Adrenal gland (tissue), 19 donors: ENCODE results near the gene GOLGA8F. TPM values are rescaled to one million over a fixed set of nuclear protein-coding genes. Genes with fewer than 3 reads are reported as not detected.
"Not testable (repeated sequence)": the region's sequence is repeated elsewhere in the genome, so short reads cannot be mapped to it uniquely, and the experiment has no call there.

Source experiments
- DNase-seq, 7 donors: peaks; one replicate each; pipeline ENCODE4 v3.0.0-alpha.2; 2019 to 2020
- H3K27ac ChIP-seq, 5 donors: fragments of 200-600 bp; sonication (generic) in 4 of 5; 1 replicate in 3 of 5; 2 replicates in 2 of 5; pipeline versions ENCODE4 v1.5.1 to v1.8.0; 2016 to 2020; ENCODE audit warnings: mild to moderate bottlenecking in 1 of 5
- H3K27me3 ChIP-seq: fragments of 200-600 bp; 2 replicates; pipeline ENCODE4 v1.8.0; 2021
- H3K36me3 ChIP-seq, 2 donors: fragments of 200-600 bp; replicated peaks in 1 of 2; 1 replicate in 1 of 2; 2 replicates in 1 of 2; pipeline versions ENCODE4 v1.5.1 to v1.8.0; 2018 to 2022
- H3K4me1 ChIP-seq, 2 donors: fragments of 200-600 bp; replicated peaks in 1 of 2; 1 replicate in 1 of 2; 2 replicates in 1 of 2; pipeline versions ENCODE4 v1.5.1 to v1.8.0; 2018 to 2021
- H3K4me3 ChIP-seq, 4 donors: fragments of 200-600 bp; sonication (generic) in 3 of 4; one replicate each; pipeline ENCODE4 v1.5.1; 2016 to 2018
- H3K9me3 ChIP-seq, 3 donors: fragments of 200-600 bp; sonication (generic) in 1 of 3; replicated peaks in 1 of 3; 1 replicate in 2 of 3; 2 replicates in 1 of 3; pipeline versions ENCODE4 v1.5.1 to v1.8.0; 2016 to 2021
- WGBS, 4 donors: extraction: QIAGEN DNeasy Blood & Tissue Kit in 2 of 4; methylation state at CpG; one replicate each; pipeline versions ENCODE4 v1.1.5 to v1.1.7; 2013 to 2017; 5-methylcytosine and 5-hydroxymethylcytosine counted together
- intact Hi-C, 2 donors: fragments of 100-400 bp; cut with DNase I; formaldehyde crosslinking; loops; one replicate each; pipeline versions ENCODE4 v1.14.1 to v1.15.0; 2022 to 2023
- long read RNA-seq, 10 donors: library from polyadenylated mRNA in 3 of 10; unstranded in 2 of 10; stranded (forward) in 1 of 10; transcript quantifications; one replicate each; pipeline ENCODE4 v2.0.0 and lab custom pipeline, GENCODE V29; 2021 to 2026
- microRNA-seq, 3 donors: library from miRNA; unstranded; fragments of <30 nt; microRNA quantifications; one replicate each; pipeline ENCODE4, GENCODE V29; 2017 to 2020
- polyA plus RNA-seq, 3 donors: library from polyadenylated mRNA; stranded (reverse); fragments of 200-250 nt in 2 of 3; fragments of 350-450 nt in 1 of 3; fragmentation: Illumina TruSeq in 1 of 3; extraction: RNeasy Lipid Tissue Mini Kit (QIAGEN cat#74804) in 1 of 3; gene quantifications; one replicate each; pipeline ENCODE4 v1.2.3, GENCODE V29; 2013 to 2014
- small RNA-seq, 2 donors: library from RNA; depleted of rRNA; stranded (forward); fragments of <200 nt; gene quantifications; one replicate each; pipeline ENCODE3, GENCODE V24; 2016
- total RNA-seq, 9 donors: library from RNA; depleted of rRNA in 4 of 9; stranded (reverse); fragments of >200 nt in 4 of 9; fragments of 120-200 nt in 1 of 9; fragmentation: NEBNext Ultra II Directional in 1 of 9; extraction: Animal tissue kit (Norgen Biotek cat#: 25700) in 1 of 9; gene quantifications; one replicate each; pipeline versions ENCODE4 v1.1.0 to v1.2.4, GENCODE V29; 2013 to 2023
- donor health status: healthy with polysubstance abuse.
- donor health status: Bipolar disorder and iron deficiency.
- donor health status: DM: yes; HTN: yes; CAD: no.
- donor health status: DM: no; HTN: no; CAD: no.
- donor health status: DM: no; HTN: no; CAD: no.
- donor health status: DM: yes; HTN: yes; CAD: no.

Gene GOLGA8F
- total RNA-seq (not detected), polyA plus RNA-seq (not detected)
- long read RNA-seq, donor 1: 0 reads
- long read RNA-seq, donor 2: 0 reads
- long read RNA-seq, donor 3: 0 reads
- long read RNA-seq, donor 4: 0 reads
- long read RNA-seq, donor 5: 0 reads
- long read RNA-seq, donor 6: 0 reads
- long read RNA-seq, donor 7: 0 reads
- long read RNA-seq, donor 8: 0 reads
- long read RNA-seq, donor 9: 0 reads
- long read RNA-seq, donor 10: 0 reads

GRCh38 chr15:28378364-28378763, at the start of gene GOLGA8F:
GOLGA8F (plus strand) TSS chr15:28378664; CDS start chr15:28378762, 98 bp downstream.
- DNase-seq, H3K36me3 ChIP-seq, H3K27me3 ChIP-seq, H3K4me3 ChIP-seq, intact Hi-C loops, H3K9me3 ChIP-seq, H3K4me1 ChIP-seq, H3K27ac ChIP-seq: not testable (repeated sequence)
- no CpG with 5 or more reads among the region's 8 CpGs for WGBS, 4 donors

DNA sequence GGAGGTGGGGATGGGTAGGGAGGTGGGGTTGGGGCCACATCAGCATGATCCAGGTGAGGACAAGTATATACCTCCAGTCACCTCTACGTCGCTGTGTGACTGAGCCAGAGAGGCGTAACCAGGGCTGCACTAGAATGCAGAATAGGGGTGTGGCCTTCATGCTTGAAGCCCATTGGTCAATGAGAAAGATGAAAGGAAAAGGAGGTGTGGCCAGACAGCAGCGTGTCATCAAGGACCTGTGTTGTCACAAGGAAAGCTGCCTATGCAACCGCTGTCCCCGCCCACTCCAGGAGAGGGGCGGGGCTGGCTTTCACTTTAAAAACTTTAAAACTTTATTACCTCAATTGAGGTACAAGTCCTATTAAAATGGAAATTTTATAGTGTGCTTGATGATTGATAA, 20.5 kb upstream of the GOLGA8F start, which contains the start of gene GOLGA6L24:
Gene GOLGA6L24, minus strand, starts transcription at position 101 of the 400 bp plus-strand sequence. Its CDS starts 61 bp downstream, at position 40.
- intact Hi-C loops, H3K4me1 ChIP-seq: not testable (repeated sequence)
- no CpG with 5 or more reads among the region's 7 CpGs for WGBS, 4 donors

DNA sequence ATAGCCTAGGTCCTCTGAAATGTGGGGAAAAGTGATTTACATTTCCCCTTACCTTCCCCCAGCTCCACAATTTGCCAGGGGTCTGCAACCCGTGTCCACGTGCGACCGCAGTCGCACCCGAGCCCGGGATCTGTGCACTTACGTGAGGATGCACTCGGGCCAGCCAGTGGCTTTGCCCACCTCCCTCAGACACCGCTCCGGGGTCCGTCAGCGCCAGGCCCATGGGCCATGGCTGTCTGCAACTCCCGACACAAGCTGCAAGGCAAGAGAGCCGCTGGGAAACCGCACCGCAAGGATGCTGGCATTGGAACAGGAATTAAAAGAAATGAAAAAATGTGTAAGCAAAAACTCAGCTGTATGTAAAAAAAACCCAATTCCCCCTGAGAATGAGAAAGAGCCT, 13.0 kb upstream of the GOLGA8F start:
- intact Hi-C loops, H3K36me3 ChIP-seq: not testable (repeated sequence)
- WGBS, 4 donors: 84 to 92% methylated on average over 7 to 9 of the region's 17 CpGs; no CpG with 5 or more reads in 2 of the 4 donors

More for the DNA sequence above, 20.5 kb upstream of the GOLGA8F start, which contains the start of gene GOLGA6L24:
- H3K27me3 ChIP-seq, H3K4me3 ChIP-seq, H3K9me3 ChIP-seq, H3K36me3 ChIP-seq, DNase-seq, H3K27ac ChIP-seq: not testable (repeated sequence)

GRCh38 chr15:28380053-28380452, 1.6 kb downstream of the GOLGA8F start:
- H3K4me1 ChIP-seq, intact Hi-C loops: not testable (repeated sequence)
- WGBS, 4 donors: 63 to 75% (median 66%) methylated on average over 2 of the region's 3 CpGs

More for the DNA sequence above, 13.0 kb upstream of the GOLGA8F start:
- not testable (repeated sequence) for H3K4me3 ChIP-seq, H3K27ac ChIP-seq, H3K9me3 ChIP-seq, H3K27me3 ChIP-seq, H3K4me1 ChIP-seq
- peak in 1 of 7 donors; percentile 0 for DNase-seq

DNA sequence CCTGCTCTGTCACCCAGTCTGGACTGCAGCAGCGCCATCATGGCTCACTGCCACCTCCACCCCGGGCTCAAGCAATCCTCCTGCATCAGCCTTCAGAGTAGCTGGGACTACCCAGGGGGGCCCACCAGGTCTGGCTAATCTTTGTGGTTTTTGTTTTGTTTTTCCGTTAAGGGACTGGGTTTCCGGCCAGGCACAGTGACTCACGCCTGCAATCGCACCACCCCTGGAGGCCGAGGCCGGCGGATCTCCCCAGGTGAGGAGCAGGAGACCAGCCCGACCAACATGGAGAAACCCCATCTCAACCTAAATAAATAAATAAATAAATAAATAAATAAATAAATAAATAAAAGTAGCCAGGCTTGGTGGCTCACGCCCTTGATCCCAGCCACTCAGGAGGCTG, 17.6 kb downstream of the GOLGA8F start:
- DNase-seq, H3K27ac ChIP-seq, H3K9me3 ChIP-seq, intact Hi-C loops, H3K27me3 ChIP-seq, H3K4me1 ChIP-seq, H3K4me3 ChIP-seq, H3K36me3 ChIP-seq: not testable (repeated sequence)
- 86 to 90% methylated on average over 2 of the region's 11 CpGs; no CpG with 5 or more reads in 2 of the 4 donors for WGBS, 4 donors

More at GRCh38 chr15:28380053-28380452, 1.6 kb downstream of the GOLGA8F start:
- not testable (repeated sequence) for H3K36me3 ChIP-seq, H3K27ac ChIP-seq, H3K4me3 ChIP-seq, H3K27me3 ChIP-seq, H3K9me3 ChIP-seq, DNase-seq

DNA sequence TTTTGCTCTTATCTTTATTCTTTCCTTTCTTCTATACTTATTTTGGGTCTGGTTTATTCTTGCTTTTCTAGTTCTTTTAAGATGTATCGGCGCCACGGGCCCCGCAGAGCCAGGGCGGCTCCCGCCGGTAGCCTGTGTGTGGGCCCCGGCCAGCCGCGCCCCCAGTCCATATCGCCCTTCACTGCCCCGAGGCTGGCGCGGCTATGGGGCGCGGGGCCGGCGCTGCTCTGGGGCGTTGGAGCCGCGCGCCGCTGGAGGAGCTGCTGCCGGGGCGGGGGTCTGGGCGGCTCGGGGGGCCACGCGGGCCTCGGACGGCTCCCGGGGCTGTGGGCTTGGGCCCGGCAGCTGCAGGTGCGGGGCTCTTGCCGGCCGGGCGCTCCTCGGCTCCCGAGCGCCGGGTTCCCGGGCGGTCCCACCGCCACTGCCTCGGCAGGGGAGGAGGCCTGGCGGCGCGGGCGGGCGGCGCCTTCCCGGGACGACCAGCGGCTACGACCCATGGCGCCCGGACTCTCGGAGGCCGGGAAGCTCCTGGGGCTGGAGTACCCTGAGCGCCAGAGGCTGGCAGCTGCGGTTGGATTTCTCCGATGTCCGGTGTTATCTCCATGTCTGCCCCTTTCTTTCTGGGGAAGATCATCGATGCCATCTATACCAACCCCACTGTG, 24.4 kb downstream of the GOLGA8F start:
- intact Hi-C loops, H3K27me3 ChIP-seq, H3K27ac ChIP-seq, H3K9me3 ChIP-seq, H3K4me1 ChIP-seq, H3K4me3 ChIP-seq, H3K36me3 ChIP-seq, DNase-seq: not testable (repeated sequence)
- WGBS, 4 donors: 0% methylated on average over 1 of the region's 64 CpGs; no CpG with 5 or more reads in 3 of the 4 donors

DNA sequence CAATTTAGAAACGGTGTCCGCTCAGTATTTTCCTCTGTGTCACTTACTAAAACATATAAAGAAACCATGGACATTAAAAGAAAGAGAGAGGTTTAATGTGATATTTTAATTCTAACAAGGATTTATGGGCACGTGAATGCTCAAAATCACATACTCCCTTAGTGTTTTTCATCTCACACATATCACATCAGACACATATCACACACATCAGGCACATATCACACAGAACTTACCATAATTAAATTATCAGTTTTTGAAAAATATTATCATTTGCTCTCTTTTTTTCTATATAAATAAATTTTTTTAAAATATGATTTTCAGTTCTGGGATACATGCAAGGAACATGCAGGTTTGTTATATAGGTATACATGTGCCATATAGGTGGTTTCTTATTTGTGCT, 42.0 kb downstream of the GOLGA8F start:
- H3K27ac ChIP-seq, H3K9me3 ChIP-seq, H3K36me3 ChIP-seq, H3K27me3 ChIP-seq, H3K4me3 ChIP-seq, DNase-seq, H3K4me1 ChIP-seq, intact Hi-C loops: not testable (repeated sequence)
- WGBS, 4 donors: 46 to 76% (median 58%) methylated on average over 1 to 2 of the region's 3 CpGs

GRCh38 chr15:28435594-28435993, 57.1 kb downstream of the GOLGA8F start:
- DNase-seq, H3K27me3 ChIP-seq, H3K36me3 ChIP-seq, H3K4me3 ChIP-seq, H3K4me1 ChIP-seq, intact Hi-C loops, H3K27ac ChIP-seq, H3K9me3 ChIP-seq: not testable (repeated sequence)
- WGBS, 4 donors: no CpG with 5 or more reads among the region's 3 CpGs

Small RNAs within 50 kb of the gene (microRNA-seq; reads per million reads assigned to microRNA genes)
- gene MIR4509-2: 0 reads per million in 3 donors

Small RNAs within 50 kb of the gene (small RNA-seq; reads per million reads assigned to genes)
- gene AC091304.5: 0 reads per million in 2 donors
- gene AC091304.6: 0 reads per million in 2 donors
- gene AC091304.9: 0 reads per million in 2 donors
- 0 reads per million in 2 donors for gene MIR4509-2
- 0 reads per million in 2 donors for gene RN7SL238P

Other genes with a start within 250 kb of the GOLGA8F start
- gene HERC2, start 56.5 kb upstream of the GOLGA8F start, total RNA-seq: 10 to 100 TPM; 42.4 to 63.0 (median 53.0) TPM
- gene HERC2, start 56.5 kb upstream of the GOLGA8F start, polyA plus RNA-seq: 10 to 100 TPM; 24.9 to 39.8 (median 38.0) TPM
- gene GOLGA6L24, start 20.6 kb upstream of the GOLGA8F start, total RNA-seq: not detected
- gene GOLGA6L24, start 20.6 kb upstream of the GOLGA8F start, polyA plus RNA-seq: not detected
- not detected for gene GOLGA8G, start 154.3 kb downstream of the GOLGA8F start, total RNA-seq
- under 1 TPM in 1 of 3 donors, not detected in 2; under 0.01 TPM for gene GOLGA8G, start 154.3 kb downstream of the GOLGA8F start, polyA plus RNA-seq
- not detected for gene GOLGA6L25, start 174.9 kb downstream of the GOLGA8F start, total RNA-seq
- gene GOLGA6L25, start 174.9 kb downstream of the GOLGA8F start, polyA plus RNA-seq: not detected